K562 (cell line): ENCODE results near the gene COL4A2. TPM values are rescaled to one million over a fixed set of nuclear protein-coding genes. Genes with fewer than 3 reads are reported as not detected.

ENCODE experiments used
- ATAC-seq: fragments of 200-7000 bp; cut with Tn5 transposase; 3 replicates; pipeline ENCODE4 v1.9.1; 2020; ENCODE audit warnings: moderate library complexity
- BruUV-seq: library from RNA; stranded (reverse); fragments of 400-500 nt; replicated peaks from 2 replicates; lab custom pipeline; 2021; lab: Mats Ljungman, UMichigan
- CTCF ChIA-PET: fragments of 300-600 bp; formaldehyde crosslinking; extraction: SDS; loops from one replicate; lab custom pipeline; 2021; ENCODE audit warnings: low intra/inter-chr PET ratio; lab: Yijun Ruan, JAX
- POLR2A ChIA-PET: fragments of 300-600, 350-650 bp; sonication (Branson Sonifier 250); formaldehyde crosslinking; extraction: SDS; loops from one replicate; lab custom pipeline; 2021; ENCODE audit warnings: antibody characterized with exemption, inconsistent platforms; lab: Yijun Ruan, JAX
- DNase-seq, 4 experiments: peaks; one replicate each; pipeline versions ENCODE4 v3.0.0 to v3.0.0-alpha.2; 2011 to 2018; ENCODE audit warnings: low spot score in 3 of 4, mixed read lengths in 3 of 4; ENCODE audit errors: extremely low read depth in 1 of 4
- FAIRE-seq: peaks from 2 replicates; lab custom pipeline; 2011; peaks lifted over from hg19 to GRCh38; lab: Jason Lieb, UNC
- H2AFZ ChIP-seq: 2 replicates; pipeline ENCODE4 v1.6.0; 2011; ENCODE audit warnings: low read depth, low read length, control low read depth, inconsistent platforms
- H3K27ac ChIP-seq: fragments of 200-600 bp; 3 replicates; pipeline ENCODE4 v1.8.0; 2011; ENCODE audit warnings: low read depth, mild to moderate bottlenecking, control low read depth, inconsistent platforms, low read length, moderate library complexity, mixed read lengths; ENCODE audit errors: extremely low read depth
- H3K27me3 ChIP-seq, 2 experiments: fragments of 300-600 bp in 1 of 2; 2 replicates in 1 of 2; 3 replicates in 1 of 2; pipeline versions ENCODE4 v1.6.0 to v1.8.0; 2011; ENCODE audit warnings: inconsistent platforms in 2 of 2, low read length in 2 of 2, mild to moderate bottlenecking in 1 of 2, mixed read lengths in 1 of 2, moderate library complexity in 1 of 2; ENCODE audit not compliant: control insufficient read depth in 2 of 2, insufficient read depth in 2 of 2
- H3K36me3 ChIP-seq: fragments of 300-600 bp; 3 replicates; pipeline ENCODE4 v1.8.0; 2011; ENCODE audit warnings: mild to moderate bottlenecking, low read length, inconsistent platforms; ENCODE audit not compliant: control insufficient read depth, insufficient read depth
- H3K4me1 ChIP-seq, 2 experiments: fragments of 200-600 bp in 1 of 2; replicated peaks in 1 of 2; 2 replicates in 1 of 2; 3 replicates in 1 of 2; pipeline versions ENCODE4 v1.5.1 to v1.8.0; 2011; ENCODE audit warnings: inconsistent platforms in 2 of 2, low read length in 2 of 2, mild to moderate bottlenecking in 1 of 2, mixed read lengths in 1 of 2, moderate library complexity in 1 of 2; ENCODE audit not compliant: control insufficient read depth in 2 of 2, insufficient read depth in 2 of 2
- H3K4me2 ChIP-seq: 2 replicates; pipeline ENCODE4 v1.6.1; 2011; ENCODE audit warnings: low read length, control low read depth, inconsistent platforms, mixed read lengths; ENCODE audit not compliant: insufficient read depth
- H3K4me3 ChIP-seq: fragments of 200-600 bp; sonication (generic), shearing (Covaris generic); 2 replicates; pipeline ENCODE4 v1.5.1; 2016; ENCODE audit warnings: control low read depth, inconsistent platforms
- H3K79me2 ChIP-seq: fragments of 200-600 bp; 3 replicates; pipeline ENCODE4 v1.8.0; 2011; ENCODE audit warnings: low read length, inconsistent platforms; ENCODE audit not compliant: control insufficient read depth, insufficient read depth
- H3K9ac ChIP-seq, 2 experiments: 2 replicates each; pipeline versions ENCODE4 v1.6.0 to v1.6.1; 2011; ENCODE audit warnings: low read depth in 2 of 2, low read length in 2 of 2, control low read depth in 1 of 2, inconsistent platforms in 1 of 2, mild to moderate bottlenecking in 1 of 2, mixed read lengths in 1 of 2; ENCODE audit not compliant: insufficient read depth in 1 of 2
- H3K9me1 ChIP-seq: one replicate; pipeline ENCODE4 v1.6.0; 2011; ENCODE audit warnings: inconsistent platforms, mild to moderate bottlenecking, low read length, moderate library complexity; ENCODE audit not compliant: control insufficient read depth, insufficient read depth
- H3K9me3 ChIP-seq: replicated peaks from 2 replicates; pipeline ENCODE4 v1.5.1; 2011; ENCODE audit warnings: low read depth, low read length, inconsistent platforms; ENCODE audit not compliant: control insufficient read depth, insufficient read depth
- H4K20me1 ChIP-seq: replicated peaks from 2 replicates; pipeline ENCODE4 v1.6.1; 2011; ENCODE audit warnings: low read length, inconsistent platforms, mixed read lengths; ENCODE audit not compliant: control insufficient read depth, insufficient read depth
- ASH1L ChIP-seq: fragments of 450-650 bp; IDR thresholded peaks from 2 replicates; pipeline ENCODE4 v1.6.1; 2018; ENCODE audit warnings: borderline replicate concordance, mild to moderate bottlenecking, low read depth; ENCODE audit not compliant: partially characterized antibody
- CC2D1A ChIP-seq: fragments of 450-650 bp; IDR thresholded peaks from 2 replicates; pipeline ENCODE4 v1.6.1; 2017; ENCODE audit warnings: mild to moderate bottlenecking
- CHD2 ChIP-seq: IDR thresholded peaks from 2 replicates; pipeline ENCODE4 v1.6.1; 2011; ENCODE audit warnings: low read depth, low read length
- FOXJ2 ChIP-seq: fragments of 200-800 bp; sonication (Bioruptor generic); IDR thresholded peaks from 2 replicates; pipeline ENCODE4 v1.6.1; 2016; ENCODE audit warnings: missing genetic modification characterization, missing compliant biosample characterization
- FUS ChIP-seq: fragments of 200-400 bp; formaldehyde crosslinking; optimal IDR thresholded peaks from 2 replicates; pipeline ENCODE3; 2017; ENCODE audit warnings: low read depth, low read length
- GTF3C2 ChIP-seq: IDR thresholded peaks from 3 replicates; pipeline ENCODE4 v1.6.1; 2011; ENCODE audit warnings: borderline replicate concordance, mild to moderate bottlenecking, moderate library complexity; ENCODE audit not compliant: insufficient read length; ENCODE audit errors: extremely low read depth
- HBP1 ChIP-seq: fragments of 450-650 bp; formaldehyde crosslinking; IDR thresholded peaks from 2 replicates; pipeline ENCODE4 v1.4.0; 2022; ENCODE audit warnings: missing genetic modification characterization
- HMG20B ChIP-seq: fragments of 250-450 bp; sonication (Bioruptor Pico); IDR thresholded peaks from 2 replicates; pipeline ENCODE4 v1.5.0; 2021; ENCODE audit warnings: mild to moderate bottlenecking
- HNRNPL ChIP-seq: fragments of 200-400 bp; formaldehyde crosslinking; IDR thresholded peaks from 2 replicates; pipeline ENCODE4 v1.6.1; 2017; ENCODE audit warnings: low read depth, mild to moderate bottlenecking, low read length
- STAT5B ChIP-seq: fragments of 250-450 bp; sonication (Bioruptor Pico); IDR thresholded peaks from 2 replicates; pipeline ENCODE4 v1.8.0; 2021; ENCODE audit warnings: mild to moderate bottlenecking, inconsistent platforms
- TEAD1 ChIP-seq, 2 experiments: fragments of 450-650 bp in 1 of 2; sonication (generic) in 1 of 2; formaldehyde crosslinking; IDR thresholded peaks; 2 replicates each; pipeline versions ENCODE4 v1.4.0 to v1.8.0; 2020 to 2022; ENCODE audit warnings: mild to moderate bottlenecking in 2 of 2, missing genetic modification reagents in 1 of 2
- TOE1 ChIP-seq, 2 experiments: fragments of 450-650 bp in 1 of 2; sonication (generic) in 1 of 2; formaldehyde crosslinking in 1 of 2; IDR thresholded peaks; 2 replicates each; pipeline versions ENCODE4 v1.7.1 to v1.8.0; 2016 to 2022; ENCODE audit warnings: borderline replicate concordance in 2 of 2, mild to moderate bottlenecking in 2 of 2, antibody characterized with exemption in 1 of 2, inconsistent platforms in 1 of 2, low read depth in 1 of 2, missing genetic modification reagents in 1 of 2, moderate library complexity in 1 of 2
- ZBED1 ChIP-seq: IDR thresholded peaks from 2 replicates; pipeline ENCODE4 v1.6.1; 2014
- WGBS: fragments of 100-300 bp; shearing (Covaris generic); methylation state at CpG from one replicate; pipeline ENCODE4 v1.1.6; 2016; ENCODE audit warnings: low coverage, mixed read lengths; ENCODE audit not compliant: insufficient coverage; ENCODE audit errors: missing lambda C conversion rate; 5-methylcytosine and 5-hydroxymethylcytosine counted together
- in situ Hi-C: fragments of 300-500 bp; cut with MboI; formaldehyde crosslinking; loops from 4 replicates; pipeline ENCODE4 v1.15.0; 2018; ENCODE audit warnings: inconsistent platforms, mixed read lengths
- intact Hi-C: fragments of 100-400 bp; cut with micrococcal nuclease; formaldehyde crosslinking; loops from 2 replicates; pipeline ENCODE4 v1.14.2; 2022
- polyA plus RNA-seq, 8 experiments: library from polyadenylated mRNA; depleted of rRNA in 4 of 8; stranded (reverse) in 5 of 8; unstranded in 3 of 8; fragments of >200 nt; fragmentation: Nextera tagmentation in 2 of 8; fragmentation: Illumina TruSeq in 1 of 8; extraction: Ambion mirVana in 2 of 8; extraction: Trizol in 1 of 8; gene quantifications; 2 replicates each; pipeline versions ENCODE4 v1.2.1 to v1.2.3, GENCODE V29; 2011 to 2014; ENCODE audit warnings: inconsistent platforms in 1 of 8, missing spikeins in 1 of 8
- total RNA-seq, 7 experiments: library from RNA; depleted of rRNA in 6 of 7; stranded (reverse); fragments of >200 nt in 6 of 7; fragmentation: Illumina TruSeq in 2 of 7; extraction: Trizol in 2 of 7; gene quantifications; 2 replicates each; pipeline versions ENCODE4 v1.2.1 to v1.2.3, GENCODE V29; 2011 to 2021; ENCODE audit warnings: low replicate concordance in 1 of 7
- TF ChIP-seq, protein P1 (sequence below): sonication (generic); formaldehyde crosslinking; IDR thresholded peaks from 2 replicates; pipeline ENCODE4 v1.8.0; 2022; ENCODE audit warnings: missing genetic modification reagents, mild to moderate bottlenecking, borderline replicate concordance

COL4A2 gene
- total and polyA plus RNA-seq, 9 of the 15 experiments (the other 6 are each of a cell fraction or from before 2014, with no cell fraction given) = 0.13 to 15.2 (median 8.1) TPM

GRCh38 chr13:110301606-110302553 is 5.2 kb upstream of the COL4A2 start (continued):
- no peak for TF ChIP-seq GTF3C2
- TF ChIP-seq HBP1 = no peak
- no peak for TF ChIP-seq FOXJ2
- TF ChIP-seq ZBED1 = no peak

- H3K27me3 ChIP-seq = peaks cover 6 to 26% of the 10 kb centered on the region in 2 experiments; a peak in 3 of 5 replicates
- no peaks in the 10 kb centered on the region for H3K36me3 ChIP-seq
- FAIRE-seq = no peak
Measured at GRCh38 chr13:110302997-110303396, 4.1 kb upstream of the COL4A2 start.

More at GRCh38 chr13:110302997-110303396, 4.1 kb upstream of the COL4A2 start:
- in situ Hi-C loops = no loop called here
- CTCF ChIA-PET = no interaction called here
- intact Hi-C loops = no loop called here
- H4K20me1 ChIP-seq = no peaks in the 10 kb centered on the region
- POLR2A ChIA-PET = no interaction called here
- TF ChIP-seq ASH1L = no peak
- no peak for TF ChIP-seq TEAD1 (CRISPR knock-in tag; IDR thresholded peaks at IDR 0.05)
- no peak for TF ChIP-seq CC2D1A
- no peak for TF ChIP-seq CHD2
- no peak for TF ChIP-seq TOE1 (IDR thresholded peaks at IDR 0.05; ENCODE audit: borderline replicate concordance)
- TF ChIP-seq TOE1 (CRISPR knock-in tag; IDR thresholded peaks at IDR 0.05; ENCODE audit: borderline replicate concordance, low read depth) = no peak
- no peak for TF ChIP-seq STAT5B (CRISPR knock-in tag)
- TF ChIP-seq FUS = no peak
- TF ChIP-seq HNRNPL = no peak
- TF ChIP-seq, protein P1, sequence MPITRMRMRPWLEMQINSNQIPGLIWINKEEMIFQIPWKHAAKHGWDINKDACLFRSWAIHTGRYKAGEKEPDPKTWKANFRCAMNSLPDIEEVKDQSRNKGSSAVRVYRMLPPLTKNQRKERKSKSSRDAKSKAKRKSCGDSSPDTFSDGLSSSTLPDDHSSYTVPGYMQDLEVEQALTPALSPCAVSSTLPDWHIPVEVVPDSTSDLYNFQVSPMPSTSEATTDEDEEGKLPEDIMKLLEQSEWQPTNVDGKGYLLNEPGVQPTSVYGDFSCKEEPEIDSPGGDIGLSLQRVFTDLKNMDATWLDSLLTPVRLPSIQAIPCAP (CRISPR knock-in tag) = no peak
- TF ChIP-seq HMG20B (CRISPR knock-in tag) = no peak
- BruUV-seq = no TSS peak
- H3K79me2 ChIP-seq = no peaks in the 10 kb centered on the region
- no peaks in the 10 kb centered on the region for H3K9me3 ChIP-seq
- no peak overlapping the region for H3K4me2 ChIP-seq
- no peak overlapping the region for H3K9ac ChIP-seq
- H2AFZ ChIP-seq = no peak overlapping the region
- DNase-seq (no peak), ATAC-seq (no peak)
- no peak overlapping the region for H3K4me3 ChIP-seq
- WGBS = 0% methylated on average over 2 of the region's 2 CpGs
- H3K9me1 ChIP-seq = no peaks in the 10 kb centered on the region
- H3K27ac ChIP-seq = no peak overlapping the region
- peaks cover 0 to 4% of the 10 kb centered on the region in 2 experiments; a peak in 1 of 5 replicates for H3K4me1 ChIP-seq
